SK-N-MC (cell line): ENCODE data around the gene C1QTNF3.

Source experiments
- EZH2 ChIP-seq: fragments of 200-600 bp; sonication (generic); IDR thresholded peaks from one replicate; pipeline ENCODE4 v1.6.1; 2017; ENCODE audit warnings: antibody characterized with exemption
- FOXP2 ChIP-seq: optimal IDR thresholded peaks from 2 replicates; pipeline ENCODE3; 2011; ENCODE audit warnings: mild to moderate bottlenecking, moderate library complexity; ENCODE audit not compliant: insufficient read depth; ENCODE audit errors: extremely low read length, control extremely low read depth
- POLR2AphosphoS5 ChIP-seq: IDR thresholded peaks from 2 replicates; pipeline ENCODE4 v1.6.1; 2012; ENCODE audit warnings: mild to moderate bottlenecking, low read depth, low read length, borderline replicate concordance

DNA sequence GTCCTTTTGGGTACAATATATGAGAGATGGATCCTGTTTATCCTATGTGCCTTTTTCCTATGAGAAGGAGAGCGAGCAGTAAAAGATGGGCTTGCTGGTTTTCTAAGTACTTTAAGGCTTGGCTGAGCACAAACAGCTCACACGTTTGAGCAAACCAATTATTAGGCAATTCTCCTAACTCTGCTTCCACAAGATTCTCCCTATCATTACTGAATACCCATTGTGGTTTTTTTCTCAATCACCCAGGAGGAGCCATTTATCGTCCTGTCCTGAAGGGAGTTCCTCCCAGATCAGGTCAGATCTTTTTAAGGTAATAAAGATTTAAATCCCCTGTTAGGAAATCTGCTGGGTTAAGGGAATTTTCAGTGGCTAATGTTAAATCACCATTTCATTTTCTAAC is 19.4 kb upstream of the C1QTNF3 start:
- no peak for TF ChIP-seq POLR2AphosphoS5
- no peak for TF ChIP-seq EZH2
- no peak for TF ChIP-seq FOXP2
